Smooth muscle cell (in vitro differentiated cells): ENCODE results near the gene CFLAR. TPM values are rescaled to one million over a fixed set of nuclear protein-coding genes. Genes with fewer than 3 reads are reported as not detected.

Experiments
- DNase-seq: peaks from one replicate; lab custom pipeline; 2025; ENCODE audit not compliant: unreplicated experiment; lab: John Stamatoyannopoulos, UW
- H2AFZ ChIP-seq: fragments of 200-600 bp; sonication (generic); 2 replicates; pipeline ENCODE4 v1.6.0; 2016; ENCODE audit warnings: antibody characterized with exemption, low read depth, mild to moderate bottlenecking
- H3F3A ChIP-seq: fragments of 200-600 bp; sonication (generic); 2 replicates; pipeline ENCODE4 v1.6.0; 2017; ENCODE audit warnings: antibody characterized with exemption, low read depth
- H3K27ac ChIP-seq: fragments of 200-600 bp; sonication (generic); 2 replicates; pipeline ENCODE4 v1.5.1; 2016; ENCODE audit warnings: low read depth, mild to moderate bottlenecking
- H3K27me3 ChIP-seq: fragments of 200-600 bp; sonication (generic); 2 replicates; pipeline ENCODE4 v1.6.1; 2016; ENCODE audit warnings: low read depth, mild to moderate bottlenecking
- H3K36me3 ChIP-seq: fragments of 200-600 bp; sonication (generic); 2 replicates; pipeline ENCODE4 v1.5.1; 2016; ENCODE audit warnings: low read depth
- H3K4me1 ChIP-seq: fragments of 200-600 bp; sonication (generic); 2 replicates; pipeline ENCODE4 v1.5.1; 2016; ENCODE audit warnings: low read depth
- H3K4me2 ChIP-seq: fragments of 200-600 bp; sonication (generic); 2 replicates; pipeline ENCODE4 v1.6.0; 2016; ENCODE audit warnings: mild to moderate bottlenecking
- H3K4me3 ChIP-seq: fragments of 200-600 bp; sonication (generic); 2 replicates; pipeline ENCODE4 v1.5.1; 2016; ENCODE audit warnings: mild to moderate bottlenecking
- H3K79me2 ChIP-seq: fragments of 200-600 bp; sonication (generic); 2 replicates; pipeline ENCODE4 v1.6.0; 2016; ENCODE audit warnings: low read depth, mild to moderate bottlenecking
- H3K9ac ChIP-seq: fragments of 200-600 bp; sonication (generic); 2 replicates; pipeline ENCODE4 v1.6.0; 2016; ENCODE audit warnings: low read depth
- H3K9me3 ChIP-seq: fragments of 200-600 bp; sonication (generic); replicated peaks from 2 replicates; pipeline ENCODE4 v1.5.1; 2016; ENCODE audit warnings: low read depth
- H4K20me1 ChIP-seq: fragments of 200-600 bp; sonication (generic); 2 replicates; pipeline ENCODE4 v1.6.0; 2016; ENCODE audit warnings: low read depth
- WGBS: methylation state at CpG from one replicate; pipeline ENCODE4 v1.1.7; 2016; ENCODE audit warnings: low lambda C conversion rate; 5-methylcytosine and 5-hydroxymethylcytosine counted together
- polyA plus RNA-seq: library from polyadenylated mRNA; unstranded; fragments of >200 nt; fragmentation: Nextera tagmentation; extraction: Ambion mirVana; gene quantifications from 2 replicates; pipeline ENCODE4 v1.2.1, GENCODE V29; 2016
- small RNA-seq: library from RNA; depleted of rRNA; stranded (forward); fragments of <200 nt; gene quantifications from one replicate; pipeline ENCODE3, GENCODE V24; 2014
- total RNA-seq: library from RNA; depleted of rRNA; stranded (reverse); fragments of >200 nt; gene quantifications from 2 replicates; pipeline ENCODE4 v1.2.3, GENCODE V29; 2014
- TF ChIP-seq, protein P1 (sequence below): fragments of 200-600 bp; sonication (generic); IDR thresholded peaks from 2 replicates; pipeline ENCODE4 v1.5.1; 2017; ENCODE audit warnings: borderline replicate concordance, mild to moderate bottlenecking, antibody characterized with exemption; ENCODE audit not compliant: insufficient read depth, poor library complexity, severe bottlenecking

Gene CFLAR
- total and polyA plus RNA-seq, 2 experiments from 2014 or later: 16.0 to 27.1 TPM

DNA sequence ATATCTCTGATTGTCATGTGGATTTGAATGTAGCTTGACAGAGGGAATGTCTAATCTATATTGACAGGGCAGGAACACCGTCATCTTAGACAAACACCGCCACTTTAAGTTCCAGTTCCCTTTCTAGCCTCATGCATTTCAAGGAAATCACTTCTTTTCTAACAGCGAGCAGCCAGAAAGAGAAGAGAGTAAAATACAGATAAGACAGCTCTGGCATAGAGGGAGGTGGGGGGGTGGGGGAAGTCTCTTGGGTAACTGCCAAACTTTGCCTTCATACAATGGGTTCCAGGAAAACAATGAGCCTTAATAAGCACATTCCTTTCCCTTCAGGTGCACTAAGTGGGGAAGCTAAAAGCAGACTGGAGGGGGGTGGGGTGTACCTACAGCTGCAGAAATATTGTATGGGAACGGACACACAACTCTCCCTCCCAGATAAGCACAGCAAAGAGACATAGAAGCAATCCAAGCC, 104.2 kb downstream of the CFLAR start:
- WGBS: 34% methylated on average over 4 of the region's 4 CpGs
- Histone ChIP-seq H3F3A (no peaks in the 10 kb centered on the region), H3K9me3 (no peaks in the 10 kb centered on the region), H3K27me3 (no peaks in the 10 kb centered on the region), H3K4me2 (no peak overlapping the region), H3K27ac (no peak overlapping the region), H4K20me1 (no peaks in the 10 kb centered on the region), H3K9ac (no peak overlapping the region), H3K79me2 (no peaks in the 10 kb centered on the region), H3K4me1 (peaks cover 4% of the 10 kb centered on the region), H3K4me3 (no peak overlapping the region), H2AFZ (no peak overlapping the region), H3K36me3 (no peaks in the 10 kb centered on the region)
- no peak for DNase-seq
- TF ChIP-seq, protein P1, sequence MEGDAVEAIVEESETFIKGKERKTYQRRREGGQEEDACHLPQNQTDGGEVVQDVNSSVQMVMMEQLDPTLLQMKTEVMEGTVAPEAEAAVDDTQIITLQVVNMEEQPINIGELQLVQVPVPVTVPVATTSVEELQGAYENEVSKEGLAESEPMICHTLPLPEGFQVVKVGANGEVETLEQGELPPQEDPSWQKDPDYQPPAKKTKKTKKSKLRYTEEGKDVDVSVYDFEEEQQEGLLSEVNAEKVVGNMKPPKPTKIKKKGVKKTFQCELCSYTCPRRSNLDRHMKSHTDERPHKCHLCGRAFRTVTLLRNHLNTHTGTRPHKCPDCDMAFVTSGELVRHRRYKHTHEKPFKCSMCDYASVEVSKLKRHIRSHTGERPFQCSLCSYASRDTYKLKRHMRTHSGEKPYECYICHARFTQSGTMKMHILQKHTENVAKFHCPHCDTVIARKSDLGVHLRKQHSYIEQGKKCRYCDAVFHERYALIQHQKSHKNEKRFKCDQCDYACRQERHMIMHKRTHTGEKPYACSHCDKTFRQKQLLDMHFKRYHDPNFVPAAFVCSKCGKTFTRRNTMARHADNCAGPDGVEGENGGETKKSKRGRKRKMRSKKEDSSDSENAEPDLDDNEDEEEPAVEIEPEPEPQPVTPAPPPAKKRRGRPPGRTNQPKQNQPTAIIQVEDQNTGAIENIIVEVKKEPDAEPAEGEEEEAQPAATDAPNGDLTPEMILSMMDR: no peak

DNA sequence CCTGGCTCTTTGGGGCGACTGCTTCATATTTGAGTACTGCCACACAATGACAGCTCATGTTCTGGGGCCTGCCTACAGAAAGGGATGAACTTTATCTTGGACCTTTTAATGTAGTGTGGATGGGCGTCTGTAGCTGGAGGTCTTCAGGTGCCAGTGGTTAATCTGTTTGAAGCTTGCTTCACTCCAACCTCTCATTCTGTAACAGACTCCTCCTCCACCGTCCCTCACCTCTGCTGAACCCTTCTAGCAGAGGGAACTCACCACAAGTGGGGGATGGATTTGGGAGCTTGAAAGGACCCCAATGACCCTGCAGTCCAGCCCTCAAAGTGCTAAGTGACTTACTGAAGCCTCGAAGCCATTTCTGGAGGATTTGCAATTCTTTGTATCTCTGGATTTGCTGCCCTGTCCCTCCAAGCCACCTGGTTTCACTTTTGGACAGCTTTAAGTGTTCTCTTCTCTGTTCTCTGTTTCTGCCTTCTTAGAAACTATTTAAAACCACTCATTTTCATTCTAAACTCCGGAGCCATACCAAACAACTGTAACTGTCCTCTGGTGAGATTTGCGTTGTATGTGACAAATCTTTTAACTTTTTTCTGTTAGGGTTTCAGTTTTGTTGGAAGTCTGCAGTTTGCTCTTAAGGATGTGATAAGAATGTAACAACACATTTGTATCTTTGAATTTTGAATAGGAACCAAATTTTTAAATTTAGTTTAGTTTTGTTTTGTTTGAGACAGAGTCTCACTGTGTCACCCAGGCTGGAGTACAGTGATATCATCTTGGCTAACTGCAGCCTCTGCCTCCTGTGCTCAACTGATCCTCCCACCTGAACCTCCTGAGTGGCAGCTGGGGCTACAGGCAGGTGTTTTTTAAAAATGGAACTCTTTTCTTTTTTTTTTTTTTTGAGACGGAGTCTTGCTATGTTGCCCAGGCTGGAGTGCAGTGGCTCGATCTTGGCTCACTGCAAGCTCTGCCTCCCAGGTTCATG, 107.4 kb downstream of the CFLAR start:
- H2AFZ ChIP-seq: no peak overlapping the region
- no peak overlapping the region for H3K4me3 ChIP-seq
- WGBS: 91% methylated on average over 8 of the region's 8 CpGs
- DNase-seq: no peak
- TF ChIP-seq, protein P1: no peak
- no peaks in the 10 kb centered on the region for H3K36me3 ChIP-seq
- H3K27ac ChIP-seq: no peak overlapping the region
- H4K20me1 ChIP-seq: no peaks in the 10 kb centered on the region
- H3K4me1 ChIP-seq: peaks cover 4% of the 10 kb centered on the region
- no peaks in the 10 kb centered on the region for H3F3A ChIP-seq
- H3K9ac ChIP-seq: no peak overlapping the region
- H3K9me3 ChIP-seq: no peaks in the 10 kb centered on the region
- no peak overlapping the region for H3K4me2 ChIP-seq
- no peaks in the 10 kb centered on the region for H3K27me3 ChIP-seq
- no peaks in the 10 kb centered on the region for H3K79me2 ChIP-seq

Small RNA genes lying within 50 kb of the gene (small RNA-seq; reads per million reads assigned to genes)
- gene AC007283.2 (not detected), gene MTND4LP13 (not detected), gene RNU6-1206P (not detected), gene RNU7-45P (0.11 reads per million)

Other genes with a start within 250 kb of the CFLAR start
- gene PPIL3, start 227.1 kb upstream of the CFLAR start, total RNA-seq: 62.8 and 70.1 TPM in 2 replicates
- gene PPIL3, start 227.1 kb upstream of the CFLAR start, polyA plus RNA-seq: 42.5 and 44.2 TPM in 2 replicates
- gene NIF3L1, start 226.8 kb upstream of the CFLAR start, total RNA-seq: 28.8 and 39.7 TPM in 2 replicates
- gene NIF3L1, start 226.8 kb upstream of the CFLAR start, polyA plus RNA-seq: 22.3 and 24.0 TPM in 2 replicates
- 11.5 and 16.0 TPM in 2 replicates for gene ORC2, start 152.5 kb upstream of the CFLAR start, total RNA-seq
- gene ORC2, start 152.5 kb upstream of the CFLAR start, polyA plus RNA-seq: 7.1 and 8.3 TPM in 2 replicates
- 15.1 and 17.9 TPM in 2 replicates for gene HYCC2, start 44.5 kb upstream of the CFLAR start, total RNA-seq
- gene HYCC2, start 44.5 kb upstream of the CFLAR start, polyA plus RNA-seq: 3.6 and 6.3 TPM in 2 replicates
- gene NDUFB3, start 44.2 kb upstream of the CFLAR start, total RNA-seq: 88.6 and 89.0 TPM in 2 replicates
- gene NDUFB3, start 44.2 kb upstream of the CFLAR start, polyA plus RNA-seq: 201 and 216 TPM in 2 replicates
- 0.36 and 0.90 TPM in 2 replicates for gene CASP10, start 67.0 kb downstream of the CFLAR start, total RNA-seq
- 0.86 and 1.1 TPM in 2 replicates for gene CASP10, start 67.0 kb downstream of the CFLAR start, polyA plus RNA-seq
- 6.6 and 12.9 TPM in 2 replicates for gene CASP8, start 144.4 kb downstream of the CFLAR start, total RNA-seq
- gene CASP8, start 144.4 kb downstream of the CFLAR start, polyA plus RNA-seq: 5.3 and 5.7 TPM in 2 replicates
- gene FLACC1, start 241.2 kb downstream of the CFLAR start, total RNA-seq: 0.76 and 0.94 TPM in 2 replicates
- gene FLACC1, start 241.2 kb downstream of the CFLAR start, polyA plus RNA-seq: 0.95 TPM in 1 of 2 replicates, not detected in the other